ENCODE measurements around the gene ATP6V0E2. TPM values are rescaled to one million over a fixed set of nuclear protein-coding genes. Genes with fewer than 3 reads are reported as not detected.
"Not testable (repeated sequence)": the region's sequence is repeated elsewhere in the genome, so short reads cannot be mapped to it uniquely, and the experiment has no call there.

Gene ATP6V0E2
- 10 to 100 TPM; 32.6 to 64.3 TPM for total RNA-seq

DNA sequence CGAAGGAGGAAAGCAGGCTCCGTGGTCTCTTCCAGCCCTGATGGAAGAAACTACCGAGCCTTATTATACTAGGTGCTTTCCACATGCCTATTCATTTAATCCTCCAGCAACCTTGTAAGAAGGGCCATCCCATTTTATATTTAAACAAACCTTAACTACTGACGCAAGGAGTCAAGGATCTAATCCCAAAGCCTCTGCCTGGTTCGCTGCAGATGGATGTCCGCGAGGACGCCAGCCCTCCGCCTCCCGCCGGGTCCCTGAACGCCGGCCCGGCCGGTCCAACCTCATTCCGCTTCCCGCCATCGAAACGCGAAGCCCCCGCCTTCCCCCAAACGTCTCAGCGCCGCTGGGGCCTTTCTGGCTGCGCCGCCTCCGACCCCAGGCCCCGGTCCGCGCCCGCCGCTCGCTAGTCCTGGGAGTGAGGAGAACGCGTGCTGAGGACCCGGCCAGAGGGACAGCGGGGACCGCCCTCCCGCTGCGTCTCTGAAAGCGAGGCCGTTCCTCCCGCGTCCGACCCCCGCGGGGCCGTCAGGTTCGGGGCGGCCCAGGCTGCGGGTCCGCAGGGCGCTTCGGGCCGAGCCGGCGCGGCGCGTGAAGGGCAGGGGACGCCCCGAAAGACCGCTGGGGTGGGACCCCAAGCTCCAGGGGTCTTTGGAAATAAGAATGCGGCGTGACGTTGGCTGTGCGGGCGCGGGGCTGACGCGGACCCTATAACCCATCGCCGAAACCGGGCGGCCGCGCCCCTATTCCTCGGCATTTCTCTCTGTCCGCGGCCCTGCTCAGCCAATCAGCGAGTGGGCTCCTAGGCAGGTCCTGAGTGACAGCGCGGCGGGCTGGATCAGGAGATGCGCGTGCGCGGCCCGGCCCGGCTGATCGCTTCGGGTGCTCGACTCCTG, at the start of gene ATP6V0E2:
ATP6V0E2 (plus strand) TSS at position 896 of the 896 bp plus-strand sequence. CDS start 97 bp downstream, outside the sequence.
- H3K4me1 Mint-ChIP-seq (ENCODE audit: low read depth in 2 of 2) = peaks cover 41 to 52% of the 10 kb centered on the region in 2 donors
- H3K36me3 Mint-ChIP-seq = no peaks in the 10 kb centered on the region
- DNase-seq (ENCODE audit: low spot score) (peak; percentile 97), ATAC-seq (peak; percentile 94 to 96)
- peak within 1 kb of the TSS; percentile 68 to 70 for H3K27ac Mint-ChIP-seq
- H3K9me3 Mint-ChIP-seq = no peaks in the 10 kb centered on the region
- H3K4me3 Mint-ChIP-seq = peak within 1 kb of the TSS; percentile 82
- H3K27me3 Mint-ChIP-seq = no peaks in the 10 kb centered on the region

DNA sequence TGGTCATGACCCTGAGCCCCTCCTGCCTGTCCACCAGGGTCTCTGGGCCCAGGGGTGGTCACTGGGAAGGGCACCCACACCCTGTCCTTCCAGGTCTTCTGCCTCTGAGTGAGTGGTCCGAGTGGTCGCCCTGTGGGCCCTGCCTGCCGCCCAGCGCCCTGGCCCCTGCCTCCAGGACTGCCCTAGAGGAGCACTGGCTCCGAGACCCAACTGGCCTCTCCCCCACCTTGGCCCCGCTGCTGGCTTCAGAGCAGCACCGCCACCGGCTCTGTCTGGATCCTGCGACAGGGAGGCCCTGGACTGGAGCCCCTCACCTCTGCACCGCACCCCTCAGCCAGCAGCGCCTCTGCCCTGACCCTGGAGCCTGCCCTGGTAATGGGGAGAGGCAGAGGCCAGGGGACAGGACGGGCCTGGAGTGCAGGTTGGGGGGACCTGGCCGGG, 49.4 kb upstream of the ATP6V0E2 start:
- no peaks in the 10 kb centered on the region for H3K36me3 Mint-ChIP-seq
- no peak overlapping the region for H3K4me3 Mint-ChIP-seq
- no peaks in the 10 kb centered on the region for H3K9me3 Mint-ChIP-seq
- no peaks in the 10 kb centered on the region for H3K4me1 Mint-ChIP-seq (ENCODE audit: low read depth in 2 of 2)
- ATAC-seq (no peak), DNase-seq (ENCODE audit: low spot score) (no peak)
- H3K27ac Mint-ChIP-seq = no peak overlapping the region
- no peaks in the 10 kb centered on the region for H3K27me3 Mint-ChIP-seq

DNA sequence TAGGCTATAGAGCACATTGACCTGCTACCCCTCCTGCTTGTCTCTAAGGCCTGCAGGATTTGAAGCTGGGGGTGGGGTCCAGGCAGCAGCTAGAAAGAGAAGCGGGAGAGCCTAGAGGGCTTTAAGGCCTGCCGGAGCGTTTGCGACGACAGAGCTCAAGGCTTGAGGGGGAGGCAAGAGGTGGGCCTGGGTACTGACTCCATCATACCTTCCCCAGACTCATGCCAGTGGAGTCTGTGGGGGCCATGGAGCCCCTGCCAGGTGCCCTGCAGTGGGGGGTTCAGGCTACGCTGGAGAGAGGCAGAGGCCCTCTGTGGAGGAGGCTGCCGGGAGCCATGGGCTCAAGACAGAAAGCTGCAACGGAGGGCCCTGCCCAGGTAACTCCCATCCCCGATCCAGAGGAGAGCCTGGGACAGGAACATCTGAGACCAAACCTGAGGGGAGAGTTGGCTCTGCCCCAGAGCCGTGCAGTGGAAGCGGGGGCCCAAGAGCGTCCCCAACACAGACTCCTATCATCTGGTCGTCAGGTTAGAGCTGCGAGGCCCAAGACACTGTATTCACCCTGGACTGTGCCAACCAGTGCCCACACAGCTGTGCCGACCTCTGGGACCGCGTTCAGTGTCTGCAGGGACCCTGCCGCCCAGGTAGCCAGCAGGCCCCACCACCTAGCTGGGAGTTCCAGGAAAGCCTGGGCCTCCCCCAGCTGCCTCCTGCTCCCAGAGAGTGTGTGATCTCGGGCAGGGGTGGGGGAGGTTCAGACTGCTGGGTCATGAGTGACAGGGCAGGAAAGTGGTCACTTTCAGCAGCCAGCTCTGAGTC, 48.8 kb upstream of the ATP6V0E2 start:
- H3K4me3 Mint-ChIP-seq = no peak overlapping the region
- DNase-seq (ENCODE audit: low spot score) = no peak
- no peak overlapping the region for H3K27ac Mint-ChIP-seq
- no peaks in the 10 kb centered on the region for H3K9me3 Mint-ChIP-seq
- no peaks in the 10 kb centered on the region for H3K27me3 Mint-ChIP-seq
- no peaks in the 10 kb centered on the region for H3K4me1 Mint-ChIP-seq (ENCODE audit: low read depth in 2 of 2)
- no peak for ATAC-seq
- H3K36me3 Mint-ChIP-seq = no peaks in the 10 kb centered on the region

DNA sequence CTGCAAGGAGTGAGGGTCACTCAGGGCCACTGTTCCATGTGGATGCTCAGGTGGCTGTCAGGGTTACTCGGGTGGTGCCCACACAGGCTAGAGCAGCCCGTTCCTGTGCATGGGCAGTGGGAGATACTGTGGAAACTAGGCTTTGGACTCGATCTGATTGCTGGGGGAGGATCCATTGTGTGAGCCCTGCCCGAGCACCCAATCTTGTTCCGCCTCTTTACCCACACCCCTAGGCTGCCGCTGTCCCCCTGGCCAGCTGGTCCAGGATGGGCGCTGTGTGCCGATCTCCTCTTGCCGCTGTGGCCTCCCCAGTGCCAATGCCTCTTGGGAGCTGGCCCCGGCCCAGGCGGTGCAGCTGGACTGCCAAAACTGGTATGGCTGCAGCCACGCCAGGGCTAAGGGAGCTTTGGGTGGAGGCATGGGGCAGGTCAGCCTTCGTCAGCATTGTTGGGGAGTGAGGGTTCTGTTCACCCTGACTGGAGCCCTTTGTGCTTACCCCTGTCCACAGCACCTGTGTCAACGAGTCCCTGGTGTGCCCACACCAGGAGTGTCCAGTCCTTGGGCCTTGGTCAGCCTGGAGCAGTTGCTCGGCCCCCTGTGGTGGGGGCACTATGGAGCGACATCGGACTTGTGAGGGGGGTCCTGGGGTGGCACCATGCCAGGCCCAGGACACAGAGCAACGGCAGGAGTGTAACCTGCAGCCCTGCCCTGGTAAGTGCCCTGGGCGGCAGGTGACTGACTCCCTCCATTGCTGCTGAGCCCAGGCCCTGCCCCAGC, 48.0 kb upstream of the ATP6V0E2 start:
- Mint-ChIP-seq H3K27ac (no peak overlapping the region), H3K4me1 (ENCODE audit: low read depth in 2 of 2) (no peaks in the 10 kb centered on the region), H3K9me3 (no peaks in the 10 kb centered on the region), H3K27me3 (no peaks in the 10 kb centered on the region), H3K36me3 (no peaks in the 10 kb centered on the region), H3K4me3 (no peak overlapping the region)
- DNase-seq (ENCODE audit: low spot score) (no peak), ATAC-seq (no peak)

DNA sequence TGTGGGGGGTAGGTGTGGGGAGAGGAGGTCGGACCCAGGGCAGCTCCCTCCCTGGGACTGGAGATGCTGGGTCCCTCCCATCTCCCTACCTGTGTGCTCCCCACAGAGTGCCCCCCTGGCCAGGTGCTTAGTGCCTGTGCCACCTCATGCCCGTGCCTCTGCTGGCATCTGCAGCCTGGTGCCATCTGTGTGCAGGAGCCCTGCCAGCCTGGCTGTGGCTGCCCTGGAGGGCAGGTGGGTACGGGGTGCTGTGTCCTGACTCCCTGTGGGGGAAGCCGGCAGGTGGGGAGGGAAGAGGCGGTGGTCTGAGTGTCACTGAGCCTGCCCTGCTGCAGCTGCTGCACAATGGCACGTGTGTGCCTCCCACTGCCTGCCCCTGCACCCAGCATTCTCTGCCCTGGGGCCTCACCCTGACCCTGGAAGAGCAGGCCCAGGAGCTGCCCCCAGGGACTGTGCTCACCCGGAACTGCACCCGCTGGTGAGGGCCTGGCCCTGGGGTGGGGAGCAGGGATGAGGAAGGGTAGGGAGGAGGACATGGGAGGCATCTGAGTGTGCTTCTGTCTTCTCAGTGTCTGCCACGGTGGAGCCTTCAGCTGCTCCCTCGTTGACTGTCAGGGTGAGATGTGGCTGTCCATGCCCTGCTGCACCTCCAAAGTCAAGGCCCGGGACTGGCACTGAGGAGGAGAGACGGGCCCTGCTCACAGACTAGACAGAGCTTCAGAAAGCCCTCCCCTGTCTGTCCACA, 47.3 kb upstream of the ATP6V0E2 start:
- ATAC-seq (no peak), DNase-seq (ENCODE audit: low spot score) (no peak)
- H3K36me3 Mint-ChIP-seq = no peaks in the 10 kb centered on the region
- no peak overlapping the region for H3K27ac Mint-ChIP-seq
- H3K4me3 Mint-ChIP-seq = no peak overlapping the region
- no peaks in the 10 kb centered on the region for H3K4me1 Mint-ChIP-seq (ENCODE audit: low read depth in 2 of 2)
- H3K27me3 Mint-ChIP-seq = no peaks in the 10 kb centered on the region
- H3K9me3 Mint-ChIP-seq = no peaks in the 10 kb centered on the region

DNA sequence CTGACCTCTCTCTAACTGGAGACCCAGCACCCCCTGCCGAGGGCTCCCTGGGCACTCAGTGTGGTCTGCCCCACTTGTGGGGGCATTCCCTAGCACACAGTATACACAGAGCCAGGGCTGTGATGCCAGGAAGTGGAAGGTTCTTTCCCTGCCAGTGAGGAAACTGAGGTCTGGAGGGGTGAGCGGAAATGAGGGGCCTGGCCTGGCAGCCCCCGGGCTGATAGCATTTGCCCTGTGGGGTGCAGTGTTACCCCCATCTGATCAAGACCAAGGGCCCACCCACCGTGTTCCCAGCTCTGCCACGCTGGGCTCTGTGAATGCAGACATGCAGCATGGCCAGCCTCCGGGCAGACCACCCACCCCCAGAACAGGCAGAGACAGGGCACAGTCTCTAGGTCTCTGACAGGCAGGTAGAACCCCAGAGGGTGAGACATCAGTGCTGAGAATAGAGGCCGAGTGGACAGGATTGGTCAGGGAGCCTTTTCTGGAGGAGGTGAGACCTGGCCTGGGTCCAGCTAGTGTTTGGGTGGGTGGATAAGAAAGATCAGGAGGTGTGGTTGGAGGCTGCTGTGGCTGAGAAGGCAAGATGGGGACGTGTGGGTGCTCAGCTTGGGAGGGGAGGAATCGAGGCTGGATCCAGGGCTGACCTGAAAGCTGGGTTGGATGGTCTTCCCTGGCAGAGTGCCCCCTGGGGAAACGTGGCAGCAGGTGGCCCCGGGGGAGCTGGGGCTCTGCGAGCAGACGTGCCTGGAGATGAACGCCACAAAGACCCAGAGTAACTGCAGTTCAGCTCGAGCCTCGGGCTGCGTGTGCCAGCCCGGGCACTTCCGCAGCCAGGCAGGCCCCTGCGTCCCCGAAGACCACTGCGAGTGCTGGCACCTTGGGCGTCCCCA, 46.4 kb upstream of the ATP6V0E2 start:
- H3K27ac Mint-ChIP-seq = no peak overlapping the region

DNA sequence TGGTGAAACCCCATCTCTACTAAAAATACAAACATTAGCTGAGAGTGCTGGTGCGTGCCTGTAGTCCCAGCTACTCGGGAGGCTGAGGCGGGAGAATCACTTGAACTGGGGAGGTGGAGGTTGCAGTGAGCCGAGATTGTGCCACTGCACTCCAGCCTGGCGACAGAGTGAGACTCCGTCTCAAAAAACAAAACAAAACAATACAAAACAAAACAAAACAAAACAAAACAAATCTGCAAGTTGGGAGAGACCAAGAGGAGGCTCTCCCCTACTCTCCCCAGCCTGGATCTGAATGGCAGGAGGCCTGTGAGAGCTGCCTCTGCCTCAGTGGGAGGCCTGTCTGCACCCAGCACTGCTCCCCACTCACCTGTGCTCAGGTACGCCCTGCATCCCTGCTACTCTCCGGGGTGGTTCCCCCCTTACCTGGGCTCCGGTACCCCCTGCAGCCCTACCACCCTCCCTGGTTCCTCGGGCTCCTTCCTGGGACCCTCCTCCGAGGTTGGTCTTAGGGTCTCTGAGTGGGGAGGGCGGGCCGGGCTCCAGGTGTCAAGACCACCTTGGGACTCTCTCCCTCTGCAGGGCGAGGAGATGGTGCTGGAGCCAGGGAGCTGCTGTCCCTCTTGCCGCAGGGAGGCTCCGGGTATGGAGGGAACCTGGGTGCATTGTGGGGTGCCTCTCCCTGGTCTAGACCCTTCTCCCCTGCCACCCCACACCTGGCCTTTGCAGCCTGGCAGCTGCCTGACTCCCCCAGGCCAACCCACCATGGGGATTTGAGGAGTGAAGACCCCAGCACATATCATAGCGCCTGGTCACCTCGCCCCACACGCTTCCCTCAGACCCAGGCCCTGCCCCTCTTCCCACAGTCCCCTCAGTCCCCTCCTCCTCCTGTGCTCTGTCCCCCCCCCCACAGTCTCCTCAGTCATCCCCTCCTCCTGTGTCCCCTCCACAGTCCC, 45.1 kb upstream of the ATP6V0E2 start:
- Mint-ChIP-seq H3K4me3 (no peak overlapping the region), H3K27ac (no peak overlapping the region), H3K36me3 (no peaks in the 10 kb centered on the region), H3K9me3 (no peaks in the 10 kb centered on the region), H3K27me3 (peaks cover 7% of the 10 kb centered on the region in 2 donors), H3K4me1 (ENCODE audit: low read depth in 2 of 2) (no peaks in the 10 kb centered on the region)
- ATAC-seq (no peak), DNase-seq (ENCODE audit: low spot score) (no peak)

More for the DNA sequence above, 46.4 kb upstream of the ATP6V0E2 start:
- H3K9me3 Mint-ChIP-seq = no peaks in the 10 kb centered on the region
- DNase-seq (ENCODE audit: low spot score) (no peak), ATAC-seq (peak in 1 of 2 donors; percentile 4)
- no peak overlapping the region for H3K4me3 Mint-ChIP-seq
- no peaks in the 10 kb centered on the region for H3K4me1 Mint-ChIP-seq (ENCODE audit: low read depth in 2 of 2)
- peaks cover 0 to 3% of the 10 kb centered on the region in 2 donors for H3K27me3 Mint-ChIP-seq
- H3K36me3 Mint-ChIP-seq = no peaks in the 10 kb centered on the region

DNA sequence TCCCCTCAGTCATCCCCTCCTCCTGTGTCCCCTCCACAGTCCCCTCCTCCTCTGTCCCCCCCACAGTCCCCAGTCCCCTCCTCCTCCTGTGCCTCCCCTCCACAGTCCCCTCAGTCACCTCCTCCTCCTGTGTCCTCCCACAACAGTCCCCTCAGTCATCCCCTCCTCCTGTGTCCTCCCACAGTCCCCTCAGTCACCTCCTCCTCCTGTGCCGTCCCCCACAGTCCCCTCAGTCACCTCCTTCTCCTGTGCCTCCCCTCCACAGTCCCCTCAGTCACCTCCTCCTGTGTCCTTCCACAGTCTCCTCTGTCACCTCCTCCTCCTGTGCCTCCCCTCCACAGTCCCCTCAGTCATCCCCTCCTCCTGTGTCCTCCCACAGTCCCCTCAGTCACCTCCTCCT, 43.2 kb upstream of the ATP6V0E2 start:
- H3K4me3 Mint-ChIP-seq; ATAC-seq; H3K27ac Mint-ChIP-seq; H3K9me3 Mint-ChIP-seq; DNase-seq (ENCODE audit: low spot score); H3K36me3 Mint-ChIP-seq; H3K4me1 Mint-ChIP-seq (ENCODE audit: low read depth in 2 of 2): not testable (repeated sequence)
- H3K27me3 Mint-ChIP-seq = peaks cover 15 to 25% of the 10 kb centered on the region in 2 donors

DNA sequence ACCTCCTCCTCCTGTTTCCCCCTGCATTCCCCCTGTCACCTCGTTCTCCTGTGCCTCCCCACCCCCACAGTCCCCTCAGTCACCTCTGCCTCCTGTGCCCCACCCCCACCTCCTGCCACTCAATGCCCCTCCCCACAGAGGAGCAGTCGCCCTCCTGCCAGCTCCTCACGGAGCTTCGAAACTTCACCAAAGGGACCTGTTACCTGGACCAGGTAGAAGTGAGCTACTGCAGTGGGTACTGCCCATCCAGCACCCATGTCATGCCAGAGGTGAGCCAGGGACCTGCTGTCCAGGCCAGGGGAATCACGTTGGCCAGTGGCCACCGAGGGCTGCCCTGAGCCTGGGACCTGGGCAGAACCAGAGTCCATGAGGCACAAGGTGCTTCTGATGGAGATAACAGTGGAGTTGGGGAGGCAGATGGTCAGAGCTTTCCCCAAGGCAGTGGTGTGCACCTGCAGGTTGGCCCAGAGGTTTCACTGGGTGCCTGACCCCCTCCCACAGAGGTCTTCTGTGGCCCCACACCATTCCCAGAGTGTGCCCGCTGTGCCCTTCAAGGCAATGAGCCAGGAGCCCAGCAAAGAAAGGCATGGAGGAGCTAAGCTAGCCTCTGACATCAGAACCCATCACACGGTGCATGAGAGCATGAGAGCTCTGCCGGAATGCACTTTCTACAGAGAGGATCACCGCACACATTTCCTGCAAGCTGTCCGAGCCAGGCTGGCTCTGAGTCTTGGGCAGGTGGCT, 42.6 kb upstream of the ATP6V0E2 start:
- no peaks in the 10 kb centered on the region for H3K4me1 Mint-ChIP-seq (ENCODE audit: low read depth in 2 of 2)
- no peaks in the 10 kb centered on the region for H3K36me3 Mint-ChIP-seq
- DNase-seq (ENCODE audit: low spot score) (no peak), ATAC-seq (no peak)
- no peak overlapping the region for H3K27ac Mint-ChIP-seq
- no peaks in the 10 kb centered on the region for H3K9me3 Mint-ChIP-seq
- peaks cover 17 to 25% of the 10 kb centered on the region in 2 donors for H3K27me3 Mint-ChIP-seq
- no peak overlapping the region for H3K4me3 Mint-ChIP-seq

DNA sequence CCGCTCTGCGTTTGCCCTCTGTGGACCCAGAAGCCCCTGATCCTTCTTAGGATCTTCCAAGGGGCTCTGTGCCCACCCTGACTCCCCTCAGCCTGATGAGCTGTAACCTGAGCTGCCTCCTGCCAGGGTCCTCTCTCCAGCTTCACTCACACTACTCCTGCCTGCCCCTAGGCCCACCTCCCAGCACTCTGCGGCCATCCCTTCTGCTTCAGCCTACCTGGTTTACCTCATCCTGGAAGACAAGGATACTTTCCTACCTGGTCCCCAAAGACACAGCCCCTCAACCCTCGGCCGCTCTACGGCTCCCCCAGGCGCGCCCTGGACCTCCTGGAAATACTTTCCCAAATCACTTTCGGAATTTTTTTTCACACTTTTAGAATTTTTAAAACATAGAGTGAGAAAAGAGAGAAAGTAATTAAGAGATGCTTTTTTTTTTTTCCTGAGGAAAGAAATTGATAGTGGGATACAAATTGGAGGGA, 42.0 kb upstream of the ATP6V0E2 start:
- peaks cover 17 to 25% of the 10 kb centered on the region in 2 donors for H3K27me3 Mint-ChIP-seq
- no peak for DNase-seq (ENCODE audit: low spot score)
- no peaks in the 10 kb centered on the region for H3K36me3 Mint-ChIP-seq
- H3K27ac Mint-ChIP-seq = no peak overlapping the region
- H3K4me1 Mint-ChIP-seq (ENCODE audit: low read depth in 2 of 2) = no peaks in the 10 kb centered on the region
- H3K9me3 Mint-ChIP-seq = no peaks in the 10 kb centered on the region
- ATAC-seq = no peak
- H3K4me3 Mint-ChIP-seq = no peak overlapping the region

Measured in natural killer cell treated with Interleukin-12 subunit alpha and Interleukin-12 subunit beta and Interleukin-15 and Interleukin-18, amount 100 ng/mL, for 72 hours (primary cell).